ENCODE data around the gene S100A14.

Gene S100A14

DNA sequence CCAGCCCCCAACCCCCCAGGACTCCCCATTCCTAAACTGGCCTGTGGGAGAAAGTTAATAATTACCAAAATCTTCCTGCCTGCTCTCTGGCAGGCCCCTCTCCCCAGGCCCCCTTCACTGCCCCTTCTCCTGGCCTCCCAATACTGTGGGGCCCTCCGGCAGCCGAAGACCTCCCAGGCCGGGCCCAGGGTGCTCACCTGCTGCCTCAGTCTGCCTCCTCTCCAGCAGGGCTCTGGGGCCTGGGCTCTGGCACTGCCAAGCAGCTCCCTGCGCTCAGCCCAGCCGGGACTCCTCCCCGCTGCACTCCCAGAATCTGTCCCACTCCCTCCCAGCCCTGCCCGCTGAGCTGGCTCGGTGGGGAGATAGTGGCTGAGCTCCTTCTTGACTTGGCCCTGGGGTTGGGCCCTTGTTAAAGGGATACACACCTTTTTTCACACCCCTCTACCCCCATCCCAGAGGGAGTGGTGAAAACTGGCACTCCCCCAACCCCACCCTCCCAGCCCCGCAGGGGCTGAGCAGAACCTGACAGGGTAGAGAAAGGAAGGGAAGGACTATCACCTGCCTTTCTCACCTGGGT, 3.3 kb downstream of the S100A14 start, which contains the start of gene S100A16:
Gene S100A16 (minus strand): TSS at position 383 of the 577 bp plus-strand sequence. CDS start 4,986 bp downstream, outside the sequence.
- TF ChIP-seq, protein P1, sequence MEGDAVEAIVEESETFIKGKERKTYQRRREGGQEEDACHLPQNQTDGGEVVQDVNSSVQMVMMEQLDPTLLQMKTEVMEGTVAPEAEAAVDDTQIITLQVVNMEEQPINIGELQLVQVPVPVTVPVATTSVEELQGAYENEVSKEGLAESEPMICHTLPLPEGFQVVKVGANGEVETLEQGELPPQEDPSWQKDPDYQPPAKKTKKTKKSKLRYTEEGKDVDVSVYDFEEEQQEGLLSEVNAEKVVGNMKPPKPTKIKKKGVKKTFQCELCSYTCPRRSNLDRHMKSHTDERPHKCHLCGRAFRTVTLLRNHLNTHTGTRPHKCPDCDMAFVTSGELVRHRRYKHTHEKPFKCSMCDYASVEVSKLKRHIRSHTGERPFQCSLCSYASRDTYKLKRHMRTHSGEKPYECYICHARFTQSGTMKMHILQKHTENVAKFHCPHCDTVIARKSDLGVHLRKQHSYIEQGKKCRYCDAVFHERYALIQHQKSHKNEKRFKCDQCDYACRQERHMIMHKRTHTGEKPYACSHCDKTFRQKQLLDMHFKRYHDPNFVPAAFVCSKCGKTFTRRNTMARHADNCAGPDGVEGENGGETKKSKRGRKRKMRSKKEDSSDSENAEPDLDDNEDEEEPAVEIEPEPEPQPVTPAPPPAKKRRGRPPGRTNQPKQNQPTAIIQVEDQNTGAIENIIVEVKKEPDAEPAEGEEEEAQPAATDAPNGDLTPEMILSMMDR (IDR thresholded peaks at IDR 0.05), result no peak

DNA sequence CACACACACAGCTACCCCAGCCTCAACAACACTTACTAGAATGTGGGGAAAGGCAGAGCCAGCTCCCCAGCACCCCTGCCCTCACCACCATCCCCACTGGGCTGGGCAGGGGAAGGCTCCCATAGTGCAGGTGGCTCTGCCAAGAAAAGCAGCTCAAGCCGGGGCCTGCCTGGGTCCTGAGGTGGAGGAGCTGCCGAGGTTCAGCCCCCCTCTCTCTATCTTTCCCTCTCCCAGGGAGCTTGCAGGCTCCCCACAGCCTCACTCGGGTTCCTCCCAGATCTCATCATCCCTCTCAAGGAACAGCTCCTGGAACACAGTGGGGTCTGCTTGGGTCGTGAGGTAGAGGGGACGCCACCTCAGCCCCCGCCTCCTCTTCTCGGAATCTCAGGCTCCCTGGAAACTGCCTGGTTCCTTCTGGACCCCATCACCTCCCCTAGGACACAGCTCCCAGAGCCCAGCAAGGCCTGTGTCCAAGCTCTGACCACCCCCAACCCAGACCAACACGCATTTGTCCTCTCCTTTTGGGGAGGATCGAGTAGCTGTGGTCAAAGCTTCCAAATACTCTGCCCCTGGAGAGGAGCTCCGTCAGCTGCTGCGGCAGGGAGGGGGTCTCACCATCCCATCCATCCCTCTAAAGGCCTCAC, 3.9 kb downstream of the S100A14 start:
- TF ChIP-seq, protein P1 (IDR thresholded peaks at IDR 0.05), result no peak

DNA sequence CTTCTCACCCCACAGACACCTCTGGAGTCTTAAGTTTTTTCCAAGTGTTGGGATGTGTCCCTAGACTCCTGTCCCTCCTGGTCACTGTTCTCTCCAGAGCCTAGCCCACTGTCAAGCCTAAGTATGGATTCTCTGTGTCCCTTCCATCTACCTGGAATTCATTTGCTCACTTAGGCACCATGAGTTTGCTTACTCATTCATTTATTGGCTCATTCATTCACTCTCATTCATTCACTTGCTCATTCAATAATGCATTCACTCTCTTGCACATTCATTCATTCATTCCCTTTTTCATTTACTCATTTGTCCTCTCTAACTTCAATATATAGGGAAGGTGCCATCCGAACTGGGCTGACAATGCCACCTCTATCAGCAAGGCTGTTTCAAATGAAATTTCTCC, 4.8 kb downstream of the S100A14 start:
- TF ChIP-seq, protein P1 (IDR thresholded peaks at IDR 0.05), result no peak

DNA sequence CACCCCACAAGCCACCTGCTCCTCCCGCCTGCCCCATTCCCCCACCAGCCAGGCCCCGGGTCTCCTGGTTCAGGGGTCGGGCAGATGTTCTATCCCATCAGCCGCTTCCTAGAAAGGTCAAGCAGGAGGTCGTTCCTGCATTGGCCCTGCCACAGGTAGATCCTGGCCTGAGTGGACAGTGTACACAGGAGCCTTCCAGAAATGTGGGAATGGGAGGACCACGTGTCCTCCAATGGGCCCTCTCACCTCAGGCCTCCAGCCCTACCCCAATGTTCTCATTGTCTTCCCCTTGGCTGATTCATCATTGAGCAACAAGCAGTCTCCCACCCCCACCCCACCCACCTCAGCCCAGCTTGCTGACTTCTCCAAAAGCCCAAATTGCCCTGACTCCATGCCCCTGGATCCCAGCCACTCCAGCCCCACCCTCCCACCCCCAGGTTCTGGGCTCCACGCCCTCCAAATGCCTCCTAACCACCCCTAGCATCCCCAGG, 5.3 kb downstream of the S100A14 start:
- TF ChIP-seq, protein P1 (IDR thresholded peaks at IDR 0.05), result no peak

DNA sequence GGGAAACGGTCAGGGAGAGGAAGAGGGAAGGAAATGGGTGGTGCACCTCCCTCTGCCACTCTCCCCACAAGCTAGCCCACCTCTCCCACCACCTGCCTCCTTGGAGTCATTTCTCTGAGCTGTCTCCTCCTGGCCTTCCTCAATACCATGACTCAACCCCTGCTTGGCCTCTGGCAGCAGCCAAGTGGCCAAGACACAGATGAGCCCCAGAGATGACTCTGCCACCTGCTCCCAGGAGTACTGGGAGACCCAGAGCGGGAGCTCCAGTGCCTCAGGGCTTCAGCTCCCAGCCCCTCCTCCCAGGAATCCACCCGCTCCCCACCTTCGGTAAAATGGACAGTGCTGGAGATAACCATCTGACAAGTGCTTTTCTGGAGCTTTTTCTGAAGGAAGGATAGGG, 5.8 kb downstream of the S100A14 start:
- TF ChIP-seq, protein P1 (IDR thresholded peaks at IDR 0.05), result no peak

DNA sequence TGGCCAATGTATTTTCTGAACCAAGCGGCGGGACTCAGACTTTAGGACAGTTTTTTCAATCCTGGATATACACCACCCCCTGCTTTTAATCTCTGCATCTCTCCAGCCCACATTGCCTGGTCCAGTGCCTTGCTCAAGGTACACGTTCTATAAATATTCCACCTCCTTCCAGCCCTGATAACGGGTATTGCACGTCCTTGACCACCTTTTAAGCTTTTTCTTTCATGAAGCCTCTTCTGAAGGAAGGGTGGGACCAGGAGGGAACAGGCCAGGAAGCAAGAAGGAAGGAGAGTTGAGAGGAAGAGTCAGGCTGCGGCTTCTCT, 6.6 kb downstream of the S100A14 start:
- TF ChIP-seq, protein P1 (IDR thresholded peaks at IDR 0.05), result no peak

DNA sequence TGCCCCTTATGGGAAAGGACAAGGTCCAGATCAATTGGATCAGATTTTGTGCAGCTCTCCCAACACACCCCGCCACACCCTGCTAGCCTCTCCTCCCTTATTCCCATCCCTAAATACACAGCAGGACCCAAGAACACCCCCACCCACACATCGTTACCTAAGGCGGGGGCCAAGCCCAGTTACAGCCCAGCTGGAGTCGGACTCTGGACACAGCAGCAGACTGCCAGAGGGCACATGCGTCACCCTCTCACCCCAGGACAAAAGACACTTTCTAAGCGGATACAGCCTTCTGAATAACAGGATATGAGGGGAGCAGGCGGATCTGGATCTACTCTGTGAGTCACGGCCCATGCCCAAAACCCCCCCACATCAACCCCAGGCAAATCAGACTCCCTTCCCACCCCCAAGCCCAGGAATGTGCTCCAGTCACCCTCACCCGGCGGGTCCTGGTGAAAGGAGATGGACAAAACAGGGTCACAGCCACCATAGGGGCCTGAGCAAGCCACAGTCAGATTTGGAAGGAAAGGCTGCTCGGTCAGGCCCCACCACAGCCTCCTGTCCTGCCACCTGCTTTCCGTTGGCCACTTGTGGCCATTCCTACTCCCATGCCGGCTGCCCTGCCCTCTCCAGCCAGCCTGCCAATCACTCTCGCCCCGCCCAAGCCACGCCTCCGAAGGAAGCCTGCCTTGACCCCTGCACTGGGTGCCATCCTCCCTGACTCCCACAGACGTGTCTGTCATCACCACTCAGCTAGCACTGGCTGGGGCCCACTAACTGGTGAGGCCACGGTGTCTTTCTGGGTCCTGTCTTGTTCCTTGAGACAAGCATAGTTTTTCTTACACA, 7.2 kb downstream of the S100A14 start:
- TF ChIP-seq, protein P1 (IDR thresholded peaks at IDR 0.05), result no peak
